SU-DHL-6 (cell line): Measurements from ENCODE around the gene AMN.

Experiments used
- CTCF ChIP-seq: fragments of 200-600 bp; sonication (generic); IDR thresholded peaks from one replicate; pipeline ENCODE4 v1.5.1; 2017; ENCODE audit warnings: antibody characterized with exemption, mild to moderate bottlenecking, low read length, moderate library complexity; ENCODE audit not compliant: insufficient read depth, poor library complexity, severe bottlenecking
- EZH2phosphoT487 ChIP-seq: fragments of 200-600 bp; sonication (generic), shearing (Covaris generic); conservative IDR thresholded peaks from 2 replicates; pipeline ENCODE4 v1.6.1; 2018; ENCODE audit warnings: mild to moderate bottlenecking, antibody characterized with exemption, low read length, moderate library complexity, mixed read lengths

GRCh38 chr14:102973706-102974285 lies 51.3 kb downstream of the AMN start:
- no peak for TF ChIP-seq CTCF
- TF ChIP-seq EZH2phosphoT487: no peak
